HepG2 (cell line): ENCODE results near the gene COCH. TPM values are rescaled to one million over a fixed set of nuclear protein-coding genes. Genes with fewer than 3 reads are reported as not detected.

Experiments
- ATAD3A ChIP-seq: sonication (generic); formaldehyde crosslinking; IDR thresholded peaks from 2 replicates; pipeline ENCODE4 v1.4.0; 2020; ENCODE audit warnings: missing genetic modification reagents
- CBFB ChIP-seq: sonication (generic); formaldehyde crosslinking; IDR thresholded peaks from 2 replicates; pipeline ENCODE4 v1.4.0; 2020; ENCODE audit warnings: missing genetic modification reagents
- CC2D1A ChIP-seq: sonication (generic); formaldehyde crosslinking; IDR thresholded peaks from 2 replicates; pipeline ENCODE4 v1.8.1; 2023; ENCODE audit warnings: mild to moderate bottlenecking, missing genetic modification reagents
- EHMT2 ChIP-seq: fragments of 200-600 bp; sonication (generic); IDR thresholded peaks from 2 replicates; pipeline ENCODE4 v1.7.0; 2017; ENCODE audit warnings: antibody characterized with exemption, low read depth, low read length, borderline replicate concordance
- GFI1 ChIP-seq: sonication (generic); formaldehyde crosslinking; IDR thresholded peaks from 2 replicates; pipeline ENCODE4 v1.5.0; 2020; ENCODE audit warnings: missing genetic modification reagents, mild to moderate bottlenecking, borderline replicate concordance
- GPBP1L1 ChIP-seq: sonication (generic); formaldehyde crosslinking; IDR thresholded peaks from 2 replicates; pipeline ENCODE4 v1.5.0; 2020; ENCODE audit warnings: mild to moderate bottlenecking, missing genetic modification reagents
- IKZF5 ChIP-seq: IDR thresholded peaks from 2 replicates; pipeline ENCODE4 v1.6.1; 2018; ENCODE audit warnings: missing genetic modification reagents, mild to moderate bottlenecking, missing compliant biosample characterization
- MEIS1 ChIP-seq: sonication (generic); formaldehyde crosslinking; IDR thresholded peaks from 2 replicates; pipeline ENCODE4 v1.9.0; 2021; ENCODE audit warnings: mild to moderate bottlenecking, missing genetic modification reagents, moderate library complexity, borderline replicate concordance
- NFE2L1 ChIP-seq: sonication (generic); formaldehyde crosslinking; IDR thresholded peaks from 2 replicates; pipeline ENCODE4 v1.4.0; 2020; ENCODE audit warnings: missing genetic modification reagents, mild to moderate bottlenecking, borderline replicate concordance
- NFKB2 ChIP-seq: sonication (generic); formaldehyde crosslinking; IDR thresholded peaks from 2 replicates; pipeline ENCODE4 v1.4.0; 2020; ENCODE audit warnings: missing genetic modification reagents, borderline replicate concordance
- NR1H2 ChIP-seq: sonication (generic); formaldehyde crosslinking; IDR thresholded peaks from 2 replicates; pipeline ENCODE4 v1.8.1; 2022; ENCODE audit warnings: low read depth, missing genetic modification reagents, borderline replicate concordance
- POLR2A ChIP-seq, 2 experiments: IDR thresholded peaks; 2 replicates each; pipeline ENCODE4 v1.6.1; 2011; ENCODE audit warnings: low read depth in 2 of 2, low read length in 2 of 2, mild to moderate bottlenecking in 1 of 2, moderate library complexity in 1 of 2; ENCODE audit not compliant: insufficient read depth in 1 of 2
- PTBP1 ChIP-seq: fragments of 200-400 bp; formaldehyde crosslinking; IDR thresholded peaks from 2 replicates; pipeline ENCODE4 v1.6.1; 2018; ENCODE audit warnings: low read length, low read depth; ENCODE audit not compliant: poor library complexity, severe bottlenecking
- REXO4 ChIP-seq: sonication (generic); formaldehyde crosslinking; IDR thresholded peaks from 2 replicates; pipeline ENCODE4 v1.8.0; 2022; ENCODE audit warnings: missing genetic modification reagents, mild to moderate bottlenecking, borderline replicate concordance
- SKI ChIP-seq: fragments of 450-650 bp; IDR thresholded peaks from one replicate; pipeline ENCODE4 v1.6.1; 2018; ENCODE audit warnings: mild to moderate bottlenecking; ENCODE audit not compliant: partially characterized antibody
- SRSF9 ChIP-seq: fragments of 200-400 bp; formaldehyde crosslinking; IDR thresholded peaks from 2 replicates; pipeline ENCODE4 v1.6.1; 2018; ENCODE audit warnings: borderline replicate concordance, mild to moderate bottlenecking, low read depth, low read length; ENCODE audit not compliant: insufficient read depth, poor library complexity, severe bottlenecking
- TFDP2 ChIP-seq: sonication (generic); formaldehyde crosslinking; IDR thresholded peaks from 2 replicates; pipeline ENCODE4 v1.4.0; 2020; ENCODE audit warnings: missing genetic modification reagents
- THYN1 ChIP-seq: sonication (generic); formaldehyde crosslinking; IDR thresholded peaks from 2 replicates; pipeline ENCODE4 v1.8.1; 2023; ENCODE audit warnings: low read depth, mild to moderate bottlenecking, moderate library complexity, missing genetic modification reagents, borderline replicate concordance
- ZFAT ChIP-seq: sonication (generic); formaldehyde crosslinking; conservative IDR thresholded peaks from 2 replicates; pipeline ENCODE4 v1.8.1; 2023; ENCODE audit warnings: missing genetic modification reagents, inconsistent platforms
- ZKSCAN5 ChIP-seq: sonication (generic); formaldehyde crosslinking; IDR thresholded peaks from 2 replicates; pipeline ENCODE4 v1.5.1; 2020; ENCODE audit warnings: mild to moderate bottlenecking, missing genetic modification reagents
- ZNF510 ChIP-seq: sonication (generic); formaldehyde crosslinking; IDR thresholded peaks from 2 replicates; pipeline ENCODE4 v1.4.0; 2020; ENCODE audit warnings: low read depth, mild to moderate bottlenecking, missing genetic modification reagents
- ZNF550 ChIP-seq: sonication (generic); formaldehyde crosslinking; IDR thresholded peaks from 2 replicates; pipeline ENCODE4 v1.4.0; 2020; ENCODE audit warnings: mild to moderate bottlenecking, missing genetic modification reagents, borderline replicate concordance
- ZNF564 ChIP-seq: sonication (generic); formaldehyde crosslinking; IDR thresholded peaks from 2 replicates; pipeline ENCODE4 v1.8.1; 2023; ENCODE audit warnings: mild to moderate bottlenecking, missing genetic modification reagents
- ZNF720 ChIP-seq: sonication (generic); formaldehyde crosslinking; IDR thresholded peaks from 2 replicates; pipeline ENCODE4 v1.4.0; 2020; ENCODE audit warnings: missing genetic modification reagents
- ZNF761 ChIP-seq: sonication (generic); formaldehyde crosslinking; conservative IDR thresholded peaks from 2 replicates; pipeline ENCODE4 v1.4.0; 2020; ENCODE audit warnings: mild to moderate bottlenecking, missing genetic modification reagents
- ZNF766 ChIP-seq: sonication (generic); formaldehyde crosslinking; IDR thresholded peaks from 2 replicates; pipeline ENCODE4 v1.5.0; 2020; ENCODE audit warnings: missing genetic modification reagents, borderline replicate concordance
- polyA plus RNA-seq, 8 experiments: library from polyadenylated mRNA; depleted of rRNA in 3 of 8; stranded (reverse) in 7 of 8; unstranded in 1 of 8; fragments of >200 nt; fragmentation: Illumina TruSeq in 4 of 8; extraction: Trizol in 4 of 8; gene quantifications; 2 replicates each; pipeline versions ENCODE4 v1.2.1 to v1.2.3, GENCODE V29; 2011 to 2016; ENCODE audit warnings: low read depth in 4 of 8, missing spikeins in 1 of 8, mixed read lengths in 1 of 8; ENCODE audit not compliant: insufficient read depth in 1 of 8
- total RNA-seq, 5 experiments: library from RNA; depleted of rRNA; stranded (reverse); fragments of >200 nt; fragmentation: Illumina TruSeq; extraction: Trizol; gene quantifications; 2 replicates each; pipeline ENCODE4 v1.2.3, GENCODE V29; 2016; ENCODE audit warnings: low read depth in 1 of 5

Gene COCH
- total and polyA plus RNA-seq, 2 of the 13 experiments (the other 11 are each of a cell fraction or from before 2014, with no cell fraction given): 78.2 to 79.3 TPM

- TF ChIP-seq CBFB (CRISPR knock-in tag) (peak; percentile 8; the same call in 1 of the 2 replicates), CC2D1A (CRISPR knock-in tag) (no peak), ATAD3A (no peak), ZFAT (CRISPR knock-in tag) (peak; percentile 90), EHMT2 (0 out of 2 replicates have a peak, but pooled peaks have one; percentile 12), ZKSCAN5 (CRISPR knock-in tag) (peak; percentile 56; the same call in 1 of the 2 replicates), NFKB2 (CRISPR knock-in tag) (peak; percentile 96; the same call in 1 of the 2 replicates), NFE2L1 (CRISPR knock-in tag) (0 out of 2 replicates have a peak, but pooled peaks have one; percentile 73), ZNF766 (CRISPR knock-in tag) (peak; percentile 94; the same call in 1 of the 2 replicates), GFI1 (CRISPR knock-in tag) (peak; percentile 87; the same call in 1 of the 2 replicates), ZNF510 (peak; percentile 35; the same call in 1 of the 2 replicates), ZNF564 (peak; percentile 90), MEIS1 (CRISPR knock-in tag) (no peak; the same call in 1 of the 2 replicates), SKI (peak; percentile 59), NR1H2 (CRISPR knock-in tag) (peak; percentile 79), ZNF550 (peak; percentile 78), PTBP1 (no peak), ZNF761 (CRISPR knock-in tag) (peak; percentile 57; the same call in 1 of the 2 replicates), TFDP2 (CRISPR knock-in tag) (peak; percentile 90), REXO4 (CRISPR knock-in tag) (peak; percentile 96; the same call in 1 of the 2 replicates), IKZF5 (CRISPR knock-in tag) (peak; percentile 30), SRSF9 (no peak), GPBP1L1 (CRISPR knock-in tag) (no peak), THYN1 (CRISPR knock-in tag) (peak; percentile 91; the same call in 1 of the 2 replicates), ZNF720 (CRISPR knock-in tag) (no peak), POLR2A (IDR thresholded peaks at IDR 0.05; ENCODE audit: insufficient read depth in 1 of 2, low read depth in 2 of 2, low read length in 2 of 2) (peak in 1 of 2 experiments; percentile 86; a peak in 2 of 4 replicates)
Measured at GRCh38 chr14:30874120-30874998, at the start of gene COCH (continued).
